Measurements from ENCODE around the gene TMEM253.
A peak's percentile ranks its signal among the peaks of the same experiment; 100 is the strongest.

TMEM253 gene

DNA sequence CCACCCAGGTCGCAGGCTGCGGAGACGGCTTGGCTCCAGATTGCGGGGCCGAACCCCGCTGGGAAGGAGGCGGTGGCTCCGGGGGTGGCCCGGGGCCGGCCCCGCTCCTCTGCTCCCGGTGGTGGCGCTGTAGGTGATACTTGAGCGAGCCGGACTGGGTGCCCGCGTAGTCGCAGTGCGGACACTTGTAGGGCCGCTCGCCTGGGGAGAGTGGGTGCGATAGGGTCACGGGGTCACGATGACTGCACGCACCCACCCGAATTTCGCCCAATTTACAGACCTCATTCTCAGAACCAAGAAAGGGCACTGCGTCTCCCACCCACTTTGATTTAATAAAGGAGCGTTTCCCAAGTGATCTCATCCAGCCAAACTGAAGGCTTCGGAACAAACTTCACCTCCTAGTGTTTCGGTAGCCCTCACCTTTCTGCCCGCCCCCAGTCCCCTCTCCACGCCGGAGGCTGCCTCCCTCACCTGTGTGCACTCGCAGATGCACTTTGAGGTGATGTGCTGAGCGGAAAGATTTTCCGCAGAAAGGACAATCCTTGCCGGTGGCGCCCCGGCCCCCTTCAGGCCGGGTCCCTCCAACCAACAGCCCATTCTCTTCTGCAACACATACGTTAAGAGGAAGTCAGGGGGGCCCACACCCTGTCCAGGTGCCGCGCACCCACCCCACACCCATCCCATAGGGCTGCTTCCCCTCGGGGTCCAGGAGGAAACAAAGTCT is 9.8 kb upstream of the TMEM253 start:
- no peak for DNase-seq

DNA sequence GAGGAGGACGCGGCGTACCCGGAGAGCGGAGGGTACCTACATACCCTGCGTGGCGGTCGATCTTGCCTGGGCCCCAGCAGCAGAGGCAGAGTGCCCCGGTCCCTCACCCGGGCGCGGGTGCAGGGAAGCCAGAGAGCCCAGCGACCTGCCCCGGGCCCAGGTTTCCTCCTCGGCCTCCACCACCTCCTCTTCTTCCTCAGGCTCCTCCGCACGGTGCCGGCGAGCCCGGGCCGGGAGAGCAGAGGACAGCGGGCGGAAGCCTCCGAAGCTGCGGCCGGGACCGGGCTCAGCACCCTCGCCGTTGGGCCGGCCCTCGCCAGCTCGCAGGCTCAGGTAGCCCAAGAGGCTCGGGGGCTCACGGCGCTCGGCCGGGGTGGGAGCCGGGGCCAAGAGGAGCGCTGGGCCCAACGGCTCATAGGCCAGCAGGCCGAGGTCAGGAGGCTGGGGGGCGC is 9.0 kb upstream of the TMEM253 start:
- DNase-seq: no peak

DNA sequence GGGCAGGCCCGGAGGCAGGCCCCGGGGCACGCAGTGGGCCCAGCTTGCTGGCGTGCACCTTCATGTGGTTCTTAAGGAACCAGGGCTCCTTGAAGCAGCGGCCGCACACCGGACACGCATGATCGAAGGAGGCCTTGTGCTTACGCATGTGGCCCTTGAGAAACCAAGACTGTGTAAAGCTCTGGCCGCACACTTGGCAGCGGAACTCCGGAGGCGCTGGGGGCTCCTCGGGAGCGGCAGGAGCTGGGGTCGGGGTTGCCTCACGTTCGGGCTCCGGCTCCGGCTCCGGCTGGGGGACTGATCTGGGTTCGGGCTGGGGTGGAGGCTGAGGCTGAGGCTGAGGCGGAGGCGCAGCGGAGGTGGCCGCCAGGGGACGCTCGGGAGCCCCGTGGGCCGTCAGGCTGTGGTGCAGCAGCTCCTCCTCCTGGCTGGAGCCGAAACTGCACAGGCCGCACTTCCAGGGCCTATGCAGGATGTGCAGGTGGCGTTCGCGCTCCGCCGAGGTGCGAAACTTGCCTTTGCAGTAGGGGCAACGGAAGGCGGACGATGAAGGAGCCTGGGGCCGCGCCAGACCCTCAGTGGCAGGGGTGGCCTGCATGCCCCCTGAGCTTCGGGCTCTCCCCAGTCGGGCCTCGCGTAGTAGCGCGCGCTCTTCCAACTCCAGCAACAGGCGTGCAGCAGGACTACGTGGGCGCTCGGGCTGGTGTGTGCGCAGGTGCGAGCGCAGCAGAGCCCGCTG is 8.4 kb upstream of the TMEM253 start:
- DNase-seq: peak; percentile 89

DNA sequence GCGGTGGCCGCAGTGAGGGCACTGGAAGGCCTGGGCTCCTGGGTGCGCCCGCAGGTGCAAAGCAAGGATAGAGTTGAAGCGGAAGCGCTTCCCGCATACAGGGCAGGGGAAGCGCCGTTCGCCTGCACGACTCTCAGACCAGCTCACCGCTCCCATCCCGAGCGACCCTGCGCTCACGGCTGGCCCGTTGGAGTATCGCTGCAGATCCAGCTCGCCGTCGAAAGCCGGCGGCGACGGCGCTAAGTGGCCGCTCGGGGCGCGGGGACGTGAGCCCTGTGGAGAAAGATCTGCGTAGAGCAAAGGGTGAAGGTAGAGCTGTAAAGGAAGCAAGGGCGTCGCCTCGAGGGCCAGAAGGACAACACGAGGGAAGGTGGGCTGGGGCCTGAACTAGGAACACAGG is 7.8 kb upstream of the TMEM253 start:
- no peak for DNase-seq

DNA sequence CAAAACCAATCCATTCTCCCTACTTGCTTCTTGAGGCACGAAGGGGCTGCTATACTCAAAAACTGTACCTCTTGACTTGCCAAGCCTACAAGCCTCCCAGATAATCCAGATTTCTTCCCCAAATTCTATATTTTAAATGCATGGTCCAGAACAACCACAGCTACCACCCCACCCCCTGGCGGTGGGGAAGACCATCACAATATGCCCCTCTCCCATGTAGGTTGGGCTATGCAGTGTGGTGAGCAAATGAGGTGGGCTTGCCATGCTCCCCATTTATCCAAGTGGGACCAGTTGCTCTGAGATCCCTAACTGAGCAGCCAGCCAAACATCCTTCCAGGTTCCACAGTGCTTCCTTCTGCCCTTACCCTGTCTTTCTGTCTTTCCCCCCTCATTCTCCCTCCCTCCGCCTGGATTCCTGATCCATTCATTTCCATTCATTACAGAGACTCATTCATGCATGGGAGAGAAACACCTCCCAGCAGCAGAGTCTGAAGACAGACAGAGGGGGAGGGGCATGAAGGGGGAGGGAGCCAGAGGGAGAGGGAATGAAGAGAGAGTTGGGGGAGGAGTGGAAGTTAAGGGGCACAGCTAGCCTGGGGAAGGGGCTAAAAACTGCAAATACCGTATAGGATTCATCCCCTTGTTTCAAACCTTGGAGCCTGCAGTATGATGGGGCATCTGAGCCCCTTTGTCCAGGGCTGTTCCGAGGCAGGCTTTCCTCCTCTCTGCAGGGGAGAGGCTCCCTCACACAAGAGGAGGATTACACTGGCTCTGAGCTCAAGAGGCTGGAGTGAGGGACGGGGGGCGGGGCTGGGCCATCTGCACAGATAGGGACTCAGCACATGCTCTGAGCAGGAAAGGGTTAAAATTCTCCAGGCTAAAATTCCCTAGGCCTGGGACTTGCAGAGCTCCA is 6.8 kb upstream of the TMEM253 start:
- no peak for DNase-seq

DNA sequence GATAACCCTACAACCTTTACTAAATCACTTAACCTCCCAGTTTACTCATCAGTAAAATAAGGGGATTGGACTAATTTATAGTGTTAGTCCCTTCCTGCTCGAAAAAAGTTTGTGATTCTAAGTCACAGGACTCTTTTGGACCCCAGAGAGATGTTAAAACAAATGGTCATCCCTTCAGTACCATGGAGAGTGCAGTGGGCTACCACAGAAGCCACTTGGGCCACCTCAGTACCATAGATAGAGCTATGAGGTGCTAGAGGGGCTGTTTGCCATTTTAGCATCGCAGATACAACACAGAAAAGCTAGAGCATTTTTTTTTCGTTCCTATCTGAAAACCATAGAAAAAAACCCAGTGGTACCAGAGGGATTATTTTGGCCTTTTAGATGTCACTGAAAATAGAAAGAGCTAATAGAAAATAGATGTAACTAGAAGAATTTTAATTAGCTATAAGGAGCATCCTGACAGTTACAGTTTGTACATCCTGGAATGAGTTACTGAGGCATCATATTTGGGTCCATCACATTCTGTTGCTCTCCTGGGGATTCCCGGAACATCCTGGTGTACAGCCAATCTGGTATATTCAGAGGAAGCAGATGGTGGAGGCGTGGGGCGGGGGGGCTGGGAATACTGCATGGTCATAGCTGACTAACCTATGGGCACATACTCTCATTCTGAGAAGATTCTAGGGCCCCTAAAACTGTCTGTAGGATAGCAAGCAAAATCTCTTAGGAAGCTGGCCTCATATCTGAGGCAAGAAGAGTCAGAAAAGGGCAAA is 5.2 kb upstream of the TMEM253 start:
- DNase-seq: no peak

DNA sequence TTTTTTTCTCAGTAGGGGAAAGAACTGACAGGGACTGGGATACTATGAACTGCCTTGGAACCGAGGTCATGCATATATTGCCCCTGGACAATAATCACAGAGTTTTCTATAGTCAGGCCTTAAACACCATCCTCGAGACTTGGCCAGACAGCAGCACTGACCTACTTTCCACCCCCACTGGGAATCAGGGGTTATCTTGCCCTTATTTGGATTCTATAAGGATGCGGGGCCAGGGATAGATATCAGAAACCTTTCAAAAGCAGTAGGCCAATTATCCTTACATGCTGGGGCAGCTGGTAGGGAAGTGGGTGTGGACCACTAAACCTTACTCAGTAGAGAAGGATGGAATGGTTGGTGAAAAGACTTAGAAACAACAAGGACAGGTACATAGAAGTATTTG is 4.4 kb upstream of the TMEM253 start:
- DNase-seq: no peak

DNA sequence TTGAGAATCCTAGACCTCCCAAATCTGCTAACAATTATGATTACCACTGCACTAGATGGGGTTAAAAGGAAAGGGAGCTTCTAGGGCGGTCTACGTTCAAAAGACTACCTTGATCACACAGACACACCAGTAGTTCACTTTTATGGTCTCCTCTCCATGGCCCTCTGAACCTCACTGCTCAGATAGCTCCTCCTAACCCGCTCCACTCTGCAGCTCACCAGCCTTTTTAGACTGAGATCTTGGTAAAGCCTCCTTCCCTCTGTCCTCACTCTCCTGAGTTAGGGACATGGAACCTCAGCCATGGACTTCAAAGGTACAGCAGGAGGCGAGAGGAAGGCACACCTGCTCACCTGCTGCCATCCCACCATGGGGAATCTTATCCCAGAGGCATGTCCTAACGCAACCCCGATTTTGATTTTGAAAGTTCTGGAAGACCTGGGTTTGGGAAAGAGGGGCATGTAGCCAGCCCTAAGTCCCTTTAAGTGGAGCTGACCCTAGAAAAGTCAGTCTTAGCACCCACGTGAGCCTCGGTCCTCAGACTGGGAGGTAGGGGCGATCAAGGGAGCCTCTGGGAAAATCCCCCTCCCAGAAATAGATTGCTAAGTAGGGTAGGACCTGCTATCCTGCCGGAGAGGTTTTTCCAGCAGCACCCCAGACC is 3.8 kb upstream of the TMEM253 start:
- no peak for DNase-seq

DNA sequence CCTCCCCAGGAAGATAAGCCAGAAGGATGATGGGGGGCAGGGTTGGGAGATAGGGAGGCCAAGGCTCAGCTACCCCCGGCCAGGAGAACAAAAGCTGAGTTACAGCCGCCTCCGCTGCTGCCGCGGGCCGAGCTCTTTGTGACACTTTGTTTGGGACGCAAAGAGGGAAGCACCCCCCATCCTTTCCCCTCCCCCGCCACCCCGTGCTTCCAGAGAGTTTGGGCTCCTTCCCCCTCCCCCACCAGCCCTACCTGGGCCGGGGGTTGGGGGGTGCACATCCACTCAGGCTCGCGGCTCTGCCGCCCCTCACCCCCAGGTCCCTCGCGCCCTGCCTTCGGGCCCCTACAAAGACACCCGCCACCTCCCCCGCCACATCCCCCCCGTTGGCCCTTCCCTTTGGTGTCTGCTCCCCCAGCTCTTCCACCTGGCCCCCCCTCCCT is 3.2 kb upstream of the TMEM253 start:
- DNase-seq: no peak

DNA sequence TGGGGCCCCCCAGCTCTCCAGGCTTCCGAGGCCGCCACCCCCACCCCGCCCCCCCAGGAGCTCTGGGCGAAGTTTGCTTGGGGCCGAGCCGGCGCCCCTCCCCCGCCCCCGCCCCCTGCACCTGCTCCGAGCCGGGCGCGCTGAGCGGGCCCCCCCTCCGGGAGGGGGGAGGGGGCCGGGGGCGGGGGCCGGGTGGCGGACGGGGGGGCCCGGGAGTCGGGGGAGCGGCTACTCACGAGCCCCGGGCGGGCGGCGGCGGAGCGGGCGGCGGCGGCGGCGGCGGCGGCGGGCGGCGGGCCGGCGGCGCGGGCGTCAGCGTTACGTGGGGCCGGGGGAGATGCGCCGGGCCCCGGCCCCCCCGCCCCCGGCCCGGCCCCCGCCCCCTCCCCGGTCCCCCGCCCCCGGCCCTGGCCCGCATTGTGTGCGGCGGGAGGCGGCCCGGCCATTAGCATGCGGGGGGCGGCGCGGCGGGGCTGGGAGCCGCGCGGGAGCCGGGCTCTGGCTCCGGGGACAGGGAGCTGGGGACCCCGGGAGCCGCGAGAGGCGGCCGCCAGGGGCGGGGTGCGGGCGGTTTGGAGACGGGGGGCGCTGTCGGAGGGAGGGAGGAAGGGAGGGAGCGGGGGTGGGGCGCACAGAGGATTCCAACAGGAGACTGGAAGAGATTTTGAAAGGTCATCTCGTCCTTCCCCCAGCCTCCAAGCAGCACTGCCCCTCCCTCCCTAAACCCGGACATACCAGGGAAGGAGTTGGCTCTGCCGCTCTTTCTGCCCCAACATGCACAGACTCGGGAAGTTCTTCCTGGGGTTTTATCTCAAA is 2.6 kb upstream of the TMEM253 start, which contains the start of gene ZNF219:
Gene ZNF219, minus strand, starts transcription at position 580 of the 816 bp plus-strand sequence. CDS start 5,064 bp downstream, outside the sequence.
- DNase-seq: peak; percentile 76

DNA sequence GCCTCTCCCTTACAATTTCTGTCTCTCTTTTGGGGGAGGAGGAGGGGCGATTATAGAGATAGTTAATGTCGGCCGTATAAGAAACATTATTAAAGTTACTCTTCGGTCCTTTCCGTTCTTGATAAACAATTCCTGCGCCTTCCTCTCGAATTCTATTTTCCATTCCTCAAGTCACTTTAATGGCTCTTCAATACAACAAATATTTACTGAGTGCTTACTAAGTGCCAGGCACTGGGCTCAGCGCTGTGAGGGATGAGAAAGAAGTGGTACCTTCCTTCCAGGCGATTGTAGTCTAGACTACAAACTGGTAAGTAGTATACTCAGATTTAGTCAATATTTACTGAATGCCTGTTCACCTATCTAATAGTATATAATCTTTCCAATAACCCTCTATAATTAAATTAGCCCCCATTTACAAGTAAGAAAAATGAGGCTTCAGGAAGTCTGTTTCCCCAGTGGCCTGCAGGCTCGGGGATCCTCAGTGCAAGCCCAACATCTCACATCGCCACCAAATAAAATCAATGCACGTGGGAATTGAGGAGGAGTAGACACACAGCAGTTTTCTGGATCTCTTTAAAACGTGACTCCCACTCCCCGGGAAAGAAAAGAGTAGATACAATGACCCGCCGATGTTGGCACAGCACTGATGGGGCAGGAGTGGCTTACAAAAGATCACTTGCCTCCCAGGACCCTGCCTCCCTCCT is 1.8 kb upstream of the TMEM253 start:
- DNase-seq: no peak

DNA sequence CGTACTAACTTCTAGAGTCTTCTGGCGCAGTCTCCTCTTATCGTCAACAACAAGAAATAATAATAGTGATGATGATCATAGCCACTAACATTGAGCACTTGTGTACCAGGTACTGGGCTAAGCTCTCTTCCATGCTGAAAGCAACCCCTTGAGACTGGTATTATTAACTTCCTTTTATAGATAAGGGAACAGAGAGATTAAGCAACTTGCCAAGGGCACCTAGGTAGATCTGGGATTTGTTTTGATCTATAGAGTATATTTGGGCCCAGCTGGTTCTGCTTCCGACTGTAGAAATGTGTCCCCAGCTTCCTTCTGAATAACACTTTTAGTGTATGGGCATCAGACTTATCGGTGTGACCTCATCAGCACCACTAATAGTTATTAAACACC is 1.3 kb upstream of the TMEM253 start:
- DNase-seq: no peak

DNA sequence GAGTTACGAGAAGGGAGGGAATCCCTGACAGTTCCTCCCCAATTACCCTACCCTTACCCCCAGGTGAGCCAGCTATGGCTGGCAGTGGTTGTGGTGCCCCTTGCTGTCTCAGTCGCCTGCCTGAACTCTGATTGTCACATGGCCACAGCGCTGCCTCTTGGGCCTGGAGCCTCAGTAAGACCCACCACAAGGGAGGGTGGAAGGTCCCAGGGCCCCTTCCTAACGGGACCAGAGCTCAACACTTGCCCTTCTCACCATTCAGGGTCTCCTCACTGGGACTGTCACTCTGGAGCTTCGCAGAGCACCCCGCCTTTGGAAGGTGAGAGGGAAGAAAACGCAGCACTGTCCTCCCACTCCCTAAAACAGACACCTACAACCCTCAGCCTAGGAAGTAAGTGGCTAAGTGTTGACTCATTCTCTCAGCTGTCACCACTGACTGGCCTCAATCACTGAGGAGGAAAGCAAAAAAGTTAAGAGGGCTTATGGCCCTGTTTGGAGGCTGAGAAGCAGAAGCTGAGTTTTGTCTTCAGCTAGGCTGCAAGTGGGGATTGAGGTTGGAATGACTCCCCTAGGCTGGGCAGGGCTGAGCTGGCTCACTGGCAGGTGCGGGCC is 1.0 kb downstream of the TMEM253 start:
- DNase-seq: no peak

DNA sequence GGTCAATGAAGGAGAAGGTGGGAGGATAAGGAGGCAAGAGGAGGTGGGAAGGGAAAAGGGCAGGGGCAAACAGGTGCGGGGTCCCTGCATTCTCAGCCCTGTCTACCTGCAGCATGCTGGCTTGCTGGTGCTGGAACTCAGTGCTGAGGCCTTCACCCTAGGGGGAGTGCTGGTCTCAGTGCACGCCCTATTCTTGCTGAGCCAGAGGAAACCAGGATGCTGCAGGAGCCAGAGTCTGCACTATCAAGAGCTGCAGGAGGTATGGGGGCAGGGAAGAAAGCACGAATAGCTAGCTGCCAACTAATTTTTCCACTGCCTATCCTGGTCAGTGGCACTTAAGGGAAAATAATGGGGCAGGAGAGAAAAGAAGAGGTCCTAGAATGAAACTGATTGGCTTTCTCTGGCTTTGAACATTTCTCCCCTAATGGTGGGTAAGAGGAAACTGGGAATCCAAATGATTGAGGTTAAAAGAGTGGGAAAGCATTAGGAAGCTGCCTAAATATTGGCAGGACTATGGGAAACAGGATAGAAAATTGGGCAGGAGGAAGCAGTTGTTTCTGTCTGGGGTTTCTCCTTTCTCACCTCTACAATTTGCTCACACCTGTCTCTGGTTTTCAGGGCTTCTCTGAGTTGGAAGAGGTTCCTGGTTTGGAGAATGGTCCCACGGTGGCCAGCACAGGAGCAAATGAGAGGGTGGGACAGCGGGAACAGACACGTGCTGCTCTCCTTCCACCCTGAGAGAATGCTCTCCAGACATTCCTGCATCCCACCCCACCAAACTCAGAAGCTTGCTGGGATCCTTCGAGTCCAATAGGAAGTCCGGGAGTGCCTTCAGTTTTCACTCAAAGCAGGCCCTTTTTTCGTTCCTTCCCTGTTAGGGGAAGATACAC is 1.9 kb downstream of the TMEM253 start:
- DNase-seq: no peak

DNA sequence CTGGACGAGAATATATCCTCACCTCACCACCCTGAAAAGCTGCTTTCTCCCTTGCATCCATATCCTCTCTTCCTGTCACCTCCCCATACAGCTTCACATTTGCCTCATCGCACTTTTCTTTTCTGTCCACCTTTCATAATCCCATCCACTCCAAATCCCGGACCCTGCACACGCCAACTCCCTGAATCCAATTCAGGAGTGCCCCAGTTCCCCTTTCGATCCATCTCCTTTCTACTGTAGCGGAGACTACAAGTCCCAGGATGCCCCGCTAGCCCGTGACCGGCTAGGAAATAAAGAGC is 2.5 kb downstream of the TMEM253 start:
- no peak for DNase-seq

DNA sequence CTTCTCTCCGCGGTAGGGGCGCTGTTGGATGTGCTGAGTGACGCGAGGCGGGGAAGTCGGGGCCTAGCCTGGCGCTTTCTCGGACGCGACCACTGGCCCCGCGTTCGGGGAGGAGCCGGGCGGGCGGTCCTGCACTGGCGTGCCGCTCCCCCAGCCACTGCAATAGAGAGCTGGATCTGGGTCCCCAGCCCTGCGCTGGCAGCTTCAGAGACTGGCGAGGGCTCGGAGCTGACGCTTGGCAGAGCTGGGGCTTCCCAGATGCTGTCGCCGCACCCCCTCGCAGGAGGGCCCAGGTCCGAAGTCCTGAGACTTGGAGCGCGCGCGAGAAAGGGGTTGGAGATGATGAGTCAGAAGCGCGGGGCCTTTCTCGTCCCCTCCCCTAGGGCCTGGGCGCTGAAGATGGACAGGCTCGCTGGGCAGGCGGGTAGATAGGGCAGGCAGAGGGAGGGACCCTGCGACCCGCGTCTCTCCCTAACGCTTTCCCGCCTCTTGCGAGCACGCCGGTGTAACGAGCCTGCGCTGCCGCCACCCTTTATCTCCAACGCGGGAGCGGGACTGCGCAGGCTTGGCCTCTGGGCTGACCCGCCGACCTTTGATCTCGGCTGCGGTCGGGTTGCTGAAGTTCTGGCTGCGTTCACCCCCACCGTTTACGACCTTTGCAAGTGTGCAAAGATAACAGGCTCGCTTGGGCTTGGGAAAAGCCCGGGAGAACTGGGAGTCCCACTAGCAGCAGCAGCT is 3.0 kb downstream of the TMEM253 start:
- peak; percentile 97 for DNase-seq

DNA sequence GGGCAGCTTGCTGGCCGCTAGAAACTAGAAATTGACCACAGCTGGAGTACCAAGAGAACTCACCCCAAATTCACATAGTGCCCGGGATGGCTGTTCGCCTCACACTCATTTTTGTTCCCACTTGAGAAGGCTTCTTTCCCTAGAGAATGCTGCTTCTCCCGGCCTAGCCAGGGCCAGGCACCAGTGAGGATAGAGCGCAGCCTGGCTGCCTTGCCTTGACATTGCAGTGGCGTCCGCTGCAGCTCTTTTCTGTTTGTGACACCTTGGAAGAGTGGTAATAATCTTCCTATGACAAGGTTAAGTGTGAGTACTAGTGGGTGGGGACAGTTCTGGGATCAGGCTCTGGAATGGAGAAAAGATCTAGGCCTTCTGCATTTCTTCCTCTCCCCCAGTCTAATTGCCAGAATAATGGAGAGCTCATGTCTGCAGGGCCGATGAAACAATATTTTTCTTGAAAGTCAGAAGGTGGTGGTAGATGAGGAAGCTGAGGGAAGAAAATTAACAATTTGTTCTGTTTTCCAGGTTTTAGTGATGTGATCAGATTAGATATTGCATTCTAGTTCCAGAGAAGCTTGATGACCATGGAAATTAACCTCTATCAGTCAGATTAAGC is 3.7 kb downstream of the TMEM253 start:
- DNase-seq: peak; percentile 83

DNA sequence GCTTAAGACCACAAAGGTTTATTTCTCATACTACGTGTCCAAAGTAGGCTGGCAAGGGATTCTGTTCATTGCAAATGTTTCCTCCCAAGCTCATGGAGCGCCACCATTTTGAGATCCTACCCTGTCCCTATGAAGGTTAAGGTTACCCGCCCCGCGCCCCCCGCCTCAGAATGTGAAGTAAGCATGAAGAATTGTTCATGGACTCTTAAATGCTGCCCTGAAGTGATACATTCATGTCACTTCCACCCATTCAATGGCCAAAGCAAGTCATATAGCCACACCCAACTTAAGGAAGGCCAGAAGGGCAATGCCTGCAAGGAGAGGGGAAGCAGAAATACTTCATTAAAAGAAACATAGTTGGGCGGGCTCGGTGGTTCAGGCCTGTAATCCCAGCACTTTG is 4.2 kb downstream of the TMEM253 start:
- no peak for DNase-seq
